ENCODE measurements around the gene CHD5.

DNA sequence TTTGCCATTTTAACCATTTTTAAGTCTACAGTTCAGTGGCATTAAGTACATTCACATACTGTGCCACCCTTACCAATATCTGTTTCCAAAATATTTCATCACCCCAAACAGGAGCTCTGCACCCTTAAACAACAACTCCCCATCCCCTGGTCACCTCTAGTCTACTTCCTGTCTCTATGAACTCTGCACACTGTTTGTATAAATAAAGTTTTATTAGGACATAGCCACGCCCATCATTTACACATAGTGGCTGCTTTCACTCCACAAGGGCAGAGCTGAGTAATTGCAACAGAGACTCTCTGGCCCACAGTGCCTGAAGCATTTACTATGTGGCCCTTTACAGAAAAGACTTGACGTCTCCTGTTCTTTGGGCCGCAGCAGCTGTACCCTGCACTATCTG lies 104.4 kb downstream of the CHD5 start:
- TF ChIP-seq, protein P1, sequence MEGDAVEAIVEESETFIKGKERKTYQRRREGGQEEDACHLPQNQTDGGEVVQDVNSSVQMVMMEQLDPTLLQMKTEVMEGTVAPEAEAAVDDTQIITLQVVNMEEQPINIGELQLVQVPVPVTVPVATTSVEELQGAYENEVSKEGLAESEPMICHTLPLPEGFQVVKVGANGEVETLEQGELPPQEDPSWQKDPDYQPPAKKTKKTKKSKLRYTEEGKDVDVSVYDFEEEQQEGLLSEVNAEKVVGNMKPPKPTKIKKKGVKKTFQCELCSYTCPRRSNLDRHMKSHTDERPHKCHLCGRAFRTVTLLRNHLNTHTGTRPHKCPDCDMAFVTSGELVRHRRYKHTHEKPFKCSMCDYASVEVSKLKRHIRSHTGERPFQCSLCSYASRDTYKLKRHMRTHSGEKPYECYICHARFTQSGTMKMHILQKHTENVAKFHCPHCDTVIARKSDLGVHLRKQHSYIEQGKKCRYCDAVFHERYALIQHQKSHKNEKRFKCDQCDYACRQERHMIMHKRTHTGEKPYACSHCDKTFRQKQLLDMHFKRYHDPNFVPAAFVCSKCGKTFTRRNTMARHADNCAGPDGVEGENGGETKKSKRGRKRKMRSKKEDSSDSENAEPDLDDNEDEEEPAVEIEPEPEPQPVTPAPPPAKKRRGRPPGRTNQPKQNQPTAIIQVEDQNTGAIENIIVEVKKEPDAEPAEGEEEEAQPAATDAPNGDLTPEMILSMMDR (optimal IDR thresholded peaks at IDR 0.05 in 1 of 3, IDR thresholded peaks at IDR 0.05 in 1 of 3, conservative IDR thresholded peaks at IDR 0.05 in 1 of 3; ENCODE audit: extremely low read depth in 1 of 3, insufficient read depth in 2 of 3, low read length in 3 of 3) = no peak
- no peak for TF ChIP-seq EZH2 (IDR thresholded peaks at IDR 0.05; ENCODE audit: low read length)

All from keratinocyte (primary cell).